ENCODE data around the gene NATD1.
A peak's percentile ranks its signal among the peaks of the same experiment; 100 is the strongest.

Gene NATD1

GRCh38 chr17:21214015-21214776 lies 39.0 kb downstream of the NATD1 start, which contains the start of gene TMEM11:
TSS of gene TMEM11 (minus strand) at chr17:21214161. CDS start at chr17:21214152, 9 bp downstream.
- Histone ChIP-seq H3K4me1 (peaks cover 28% of the 10 kb centered on the region), H2AFZ (peak within 1 kb of the TSS; percentile 85), H3K9ac (peak within 1 kb of the TSS; percentile 94), H3K4me3 (ENCODE audit: low read depth, low read length) (peak within 1 kb of the TSS; percentile 97), H3K9me3 (ENCODE audit: control insufficient read depth, low read length) (no peaks in the 10 kb centered on the region), H3K4me2 (ENCODE audit: low read length) (peak within 1 kb of the TSS; percentile 86), H3K27me3 (ENCODE audit: control insufficient read depth, insufficient read depth, low read length) (no peaks in the 10 kb centered on the region), H3K27ac (peak within 1 kb of the TSS; percentile 86), H3K36me3 (ENCODE audit: control insufficient read depth, insufficient read depth, low read length) (no peaks in the 10 kb centered on the region), H3K79me2 (peaks cover 67% of the 10 kb centered on the region)
- TF ChIP-seq CTCF (IDR thresholded peaks at IDR 0.05) = peak; percentile 28

- H3K79me2 ChIP-seq = peaks cover 67% of the 10 kb centered on the region
- no peaks in the 10 kb centered on the region for H3K36me3 ChIP-seq (ENCODE audit: control insufficient read depth, insufficient read depth, low read length)
- H3K9me3 ChIP-seq (ENCODE audit: control insufficient read depth, low read length) = no peaks in the 10 kb centered on the region
- peak overlapping the region; percentile 86 for H3K4me2 ChIP-seq (ENCODE audit: low read length)
- H3K27ac ChIP-seq = peak overlapping the region; percentile 86
- no peaks in the 10 kb centered on the region for H3K27me3 ChIP-seq (ENCODE audit: control insufficient read depth, insufficient read depth, low read length)
- H2AFZ ChIP-seq = peak overlapping the region; percentile 85
- no peak for TF ChIP-seq CTCF (IDR thresholded peaks at IDR 0.05)
- H3K4me1 ChIP-seq = peaks cover 28% of the 10 kb centered on the region
- peak overlapping the region; percentile 97 for H3K4me3 ChIP-seq (ENCODE audit: low read depth, low read length)
- H3K9ac ChIP-seq = peak overlapping the region; percentile 94
Observed at GRCh38 chr17:21213638-21214014, 39.6 kb downstream of the NATD1 start.

- Histone ChIP-seq H2AFZ (peak overlapping the region; percentile 85), H3K4me2 (ENCODE audit: low read length) (peak overlapping the region; percentile 86), H3K9me3 (ENCODE audit: control insufficient read depth, low read length) (no peaks in the 10 kb centered on the region), H3K79me2 (peaks cover 66% of the 10 kb centered on the region), H3K4me1 (peaks cover 28% of the 10 kb centered on the region), H3K27ac (peak overlapping the region; percentile 86), H3K36me3 (ENCODE audit: control insufficient read depth, insufficient read depth, low read length) (no peaks in the 10 kb centered on the region), H3K27me3 (ENCODE audit: control insufficient read depth, insufficient read depth, low read length) (no peaks in the 10 kb centered on the region), H3K9ac (no peak overlapping the region), H3K4me3 (ENCODE audit: low read depth, low read length) (peak overlapping the region; percentile 97)
- TF ChIP-seq CTCF (IDR thresholded peaks at IDR 0.05) = no peak
Observed at GRCh38 chr17:21212826-21213637, 40.2 kb downstream of the NATD1 start.

- no peak for TF ChIP-seq CTCF (IDR thresholded peaks at IDR 0.05)
- no peaks in the 10 kb centered on the region for H3K27me3 ChIP-seq (ENCODE audit: control insufficient read depth, insufficient read depth, low read length)
- no peaks in the 10 kb centered on the region for H3K9me3 ChIP-seq (ENCODE audit: control insufficient read depth, low read length)
- H3K4me3 ChIP-seq (ENCODE audit: low read depth, low read length) = no peak overlapping the region
- H3K4me2 ChIP-seq (ENCODE audit: low read length) = peak overlapping the region; percentile 43
- H2AFZ ChIP-seq = no peak overlapping the region
- no peaks in the 10 kb centered on the region for H3K36me3 ChIP-seq (ENCODE audit: control insufficient read depth, insufficient read depth, low read length)
- peaks cover 28% of the 10 kb centered on the region for H3K4me1 ChIP-seq
- H3K79me2 ChIP-seq = peaks cover 71% of the 10 kb centered on the region
- no peak overlapping the region for H3K27ac ChIP-seq
- no peak overlapping the region for H3K9ac ChIP-seq
Observed at GRCh38 chr17:21211825-21212479, 41.3 kb downstream of the NATD1 start.

Data from parathyroid adenoma (tissue), 2 donors.